NCI-H2107 treated with DMSO at 0.1 percent for 48 hours (cell line): ENCODE measurements around the gene USP17L26.
"Not testable (repeated sequence)": the region's sequence is repeated elsewhere in the genome, so short reads cannot be mapped to it uniquely, and the experiment has no call there.

Source experiments
- DNase-seq: peaks from one replicate; lab custom pipeline; 2025; ENCODE audit not compliant: unreplicated experiment; lab: John Stamatoyannopoulos, UW

Gene USP17L26, protein sequence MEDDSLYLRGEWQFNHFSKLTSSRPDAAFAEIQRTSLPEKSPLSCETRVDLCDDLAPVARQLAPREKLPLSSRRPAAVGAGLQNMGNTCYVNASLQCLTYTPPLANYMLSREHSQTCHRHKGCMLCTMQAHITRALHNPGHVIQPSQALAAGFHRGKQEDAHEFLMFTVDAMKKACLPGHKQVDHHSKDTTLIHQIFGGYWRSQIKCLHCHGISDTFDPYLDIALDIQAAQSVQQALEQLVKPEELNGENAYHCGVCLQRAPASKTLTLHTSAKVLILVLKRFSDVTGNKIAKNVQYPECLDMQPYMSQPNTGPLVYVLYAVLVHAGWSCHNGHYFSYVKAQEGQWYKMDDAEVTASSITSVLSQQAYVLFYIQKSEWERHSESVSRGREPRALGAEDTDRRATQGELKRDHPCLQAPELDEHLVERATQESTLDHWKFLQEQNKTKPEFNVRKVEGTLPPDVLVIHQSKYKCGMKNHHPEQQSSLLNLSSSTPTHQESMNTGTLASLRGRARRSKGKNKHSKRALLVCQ

DNA sequence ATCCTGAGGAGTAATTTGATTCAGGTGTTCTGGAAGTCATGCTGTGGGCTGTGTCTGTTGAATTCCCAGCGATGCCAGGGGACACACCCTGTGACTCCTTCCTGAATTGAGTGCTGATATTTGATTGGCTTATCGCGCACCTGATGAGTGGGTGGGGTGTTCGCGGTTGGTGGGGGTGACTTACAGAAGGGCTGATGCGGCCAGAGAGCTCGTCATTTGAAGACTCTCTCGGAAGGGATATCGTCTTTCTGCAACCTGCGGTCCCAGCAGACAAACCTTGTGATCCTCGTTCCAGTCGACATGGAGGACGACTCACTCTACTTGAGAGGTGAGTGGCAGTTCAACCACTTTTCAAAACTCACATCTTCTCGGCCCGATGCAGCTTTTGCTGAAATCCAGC is at the start of gene USP17L26:
USP17L26 (plus strand) TSS at position 301 of the 400 bp plus-strand sequence; CDS start at position 301, 0 bp downstream.
- DNase-seq: not testable (repeated sequence)

DNA sequence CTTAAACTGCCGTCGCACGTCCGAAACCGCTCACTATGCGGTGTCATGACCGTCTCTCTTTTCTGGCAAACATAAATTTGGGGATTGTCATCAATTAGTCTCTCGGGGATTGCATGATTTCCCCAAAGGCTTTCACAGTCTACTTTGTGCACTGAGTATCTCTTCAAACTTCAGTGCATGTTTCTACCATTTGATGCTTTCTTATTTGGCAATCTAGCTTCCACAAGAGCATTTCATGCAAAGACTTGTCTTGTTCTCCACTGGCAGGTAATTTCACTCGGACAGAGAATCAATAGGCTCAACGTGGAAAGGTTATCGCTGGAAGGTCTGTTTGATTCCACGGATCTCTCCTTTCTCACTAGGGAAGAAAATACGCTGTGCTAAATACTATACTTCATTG is 10.3 kb upstream of the USP17L26 start:
- DNase-seq: not testable (repeated sequence)

DNA sequence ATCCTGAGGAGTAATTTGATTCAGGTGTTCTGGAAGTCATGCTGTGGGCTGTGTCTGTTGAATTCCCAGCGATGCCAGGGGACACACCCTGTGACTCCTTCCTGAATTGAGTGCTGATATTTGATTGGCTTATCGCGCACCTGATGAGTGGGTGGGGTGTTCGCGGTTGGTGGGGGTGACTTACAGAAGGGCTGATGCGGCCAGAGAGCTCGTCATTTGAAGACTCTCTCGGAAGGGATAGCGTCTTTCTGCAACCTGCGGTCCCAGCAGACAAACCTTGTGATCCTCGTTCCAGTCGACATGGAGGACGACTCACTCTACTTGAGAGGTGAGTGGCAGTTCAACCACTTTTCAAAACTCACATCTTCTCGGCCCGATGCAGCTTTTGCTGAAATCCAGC is 9.6 kb upstream of the USP17L26 start, which contains the start of gene USP17L24:
USP17L24 (plus strand) TSS at position 301 of the 400 bp plus-strand sequence; CDS start at position 301, 0 bp downstream.
- DNase-seq: not testable (repeated sequence)

DNA sequence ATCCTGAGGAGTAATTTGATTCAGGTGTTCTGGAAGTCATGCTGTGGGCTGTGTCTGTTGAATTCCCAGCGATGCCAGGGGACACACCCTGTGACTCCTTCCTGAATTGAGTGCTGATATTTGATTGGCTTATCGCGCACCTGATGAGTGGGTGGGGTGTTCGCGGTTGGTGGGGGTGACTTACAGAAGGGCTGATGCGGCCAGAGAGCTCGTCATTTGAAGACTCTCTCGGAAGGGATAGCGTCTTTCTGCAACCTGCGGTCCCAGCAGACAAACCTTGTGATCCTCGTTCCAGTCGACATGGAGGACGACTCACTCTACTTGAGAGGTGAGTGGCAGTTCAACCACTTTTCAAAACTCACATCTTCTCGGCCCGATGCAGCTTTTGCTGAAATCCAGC is 4.8 kb upstream of the USP17L26 start, which contains the start of gene USP17L25:
USP17L25 (plus strand) TSS at position 301 of the 400 bp plus-strand sequence; CDS start at position 301, 0 bp downstream.
- not testable (repeated sequence) for DNase-seq

DNA sequence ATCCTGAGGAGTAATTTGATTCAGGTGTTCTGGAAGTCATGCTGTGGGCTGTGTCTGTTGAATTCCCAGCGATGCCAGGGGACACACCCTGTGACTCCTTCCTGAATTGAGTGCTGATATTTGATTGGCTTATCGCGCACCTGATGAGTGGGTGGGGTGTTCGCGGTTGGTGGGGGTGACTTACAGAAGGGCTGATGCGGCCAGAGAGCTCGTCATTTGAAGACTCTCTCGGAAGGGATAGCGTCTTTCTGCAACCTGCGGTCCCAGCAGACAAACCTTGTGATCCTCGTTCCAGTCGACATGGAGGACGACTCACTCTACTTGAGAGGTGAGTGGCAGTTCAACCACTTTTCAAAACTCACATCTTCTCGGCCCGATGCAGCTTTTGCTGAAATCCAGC is 4.6 kb downstream of the USP17L26 start, which contains the start of gene USP17L5:
USP17L5 (plus strand) TSS at position 301 of the 400 bp plus-strand sequence; CDS start at position 301, 0 bp downstream.
- DNase-seq: not testable (repeated sequence)

DNA sequence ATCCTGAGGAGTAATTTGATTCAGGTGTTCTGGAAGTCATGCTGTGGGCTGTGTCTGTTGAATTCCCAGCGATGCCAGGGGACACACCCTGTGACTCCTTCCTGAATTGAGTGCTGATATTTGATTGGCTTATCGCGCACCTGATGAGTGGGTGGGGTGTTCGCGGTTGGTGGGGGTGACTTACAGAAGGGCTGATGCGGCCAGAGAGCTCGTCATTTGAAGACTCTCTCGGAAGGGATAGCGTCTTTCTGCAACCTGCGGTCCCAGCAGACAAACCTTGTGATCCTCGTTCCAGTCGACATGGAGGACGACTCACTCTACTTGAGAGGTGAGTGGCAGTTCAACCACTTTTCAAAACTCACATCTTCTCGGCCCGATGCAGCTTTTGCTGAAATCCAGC is 9.4 kb downstream of the USP17L26 start, which contains the start of gene USP17L27:
USP17L27 (plus strand) TSS at position 301 of the 400 bp plus-strand sequence; CDS start at position 301, 0 bp downstream.
- not testable (repeated sequence) for DNase-seq

DNA sequence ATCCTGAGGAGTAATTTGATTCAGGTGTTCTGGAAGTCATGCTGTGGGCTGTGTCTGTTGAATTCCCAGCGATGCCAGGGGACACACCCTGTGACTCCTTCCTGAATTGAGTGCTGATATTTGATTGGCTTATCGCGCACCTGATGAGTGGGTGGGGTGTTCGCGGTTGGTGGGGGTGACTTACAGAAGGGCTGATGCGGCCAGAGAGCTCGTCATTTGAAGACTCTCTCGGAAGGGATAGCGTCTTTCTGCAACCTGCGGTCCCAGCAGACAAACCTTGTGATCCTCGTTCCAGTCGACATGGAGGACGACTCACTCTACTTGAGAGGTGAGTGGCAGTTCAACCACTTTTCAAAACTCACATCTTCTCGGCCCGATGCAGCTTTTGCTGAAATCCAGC is 14.1 kb downstream of the USP17L26 start, which contains the start of gene USP17L28:
USP17L28 (plus strand) TSS at position 301 of the 400 bp plus-strand sequence; CDS start at position 301, 0 bp downstream.
- not testable (repeated sequence) for DNase-seq

DNA sequence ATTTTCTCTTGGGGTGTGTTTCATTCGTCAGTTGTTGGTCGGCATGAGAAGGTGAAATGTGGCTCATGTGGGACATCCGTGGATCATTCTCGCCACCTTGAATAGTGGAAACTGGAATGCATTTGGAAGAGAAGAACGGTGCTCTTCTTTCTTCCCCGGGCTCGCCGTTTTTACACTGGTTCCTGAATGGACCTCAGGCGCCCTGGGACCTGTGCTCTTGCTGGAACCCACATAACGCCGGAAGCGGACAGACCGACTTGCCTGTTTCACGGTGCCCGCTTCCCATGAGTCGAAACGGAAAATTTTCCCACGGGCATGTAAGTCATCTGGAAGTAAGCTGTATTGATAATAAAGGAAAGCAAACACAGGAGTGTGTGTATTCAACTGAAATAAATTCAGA is 16.4 kb downstream of the USP17L26 start:
- DNase-seq: not testable (repeated sequence)

DNA sequence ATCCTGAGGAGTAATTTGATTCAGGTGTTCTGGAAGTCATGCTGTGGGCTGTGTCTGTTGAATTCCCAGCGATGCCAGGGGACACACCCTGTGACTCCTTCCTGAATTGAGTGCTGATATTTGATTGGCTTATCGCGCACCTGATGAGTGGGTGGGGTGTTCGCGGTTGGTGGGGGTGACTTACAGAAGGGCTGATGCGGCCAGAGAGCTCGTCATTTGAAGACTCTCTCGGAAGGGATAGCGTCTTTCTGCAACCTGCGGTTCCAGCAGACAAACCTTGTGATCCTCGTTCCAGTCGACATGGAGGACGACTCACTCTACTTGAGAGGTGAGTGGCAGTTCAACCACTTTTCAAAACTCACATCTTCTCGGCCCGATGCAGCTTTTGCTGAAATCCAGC is 18.9 kb downstream of the USP17L26 start, which contains the start of gene USP17L29:
USP17L29 (plus strand) TSS at position 301 of the 400 bp plus-strand sequence; CDS start at position 301, 0 bp downstream.
- DNase-seq: not testable (repeated sequence)

DNA sequence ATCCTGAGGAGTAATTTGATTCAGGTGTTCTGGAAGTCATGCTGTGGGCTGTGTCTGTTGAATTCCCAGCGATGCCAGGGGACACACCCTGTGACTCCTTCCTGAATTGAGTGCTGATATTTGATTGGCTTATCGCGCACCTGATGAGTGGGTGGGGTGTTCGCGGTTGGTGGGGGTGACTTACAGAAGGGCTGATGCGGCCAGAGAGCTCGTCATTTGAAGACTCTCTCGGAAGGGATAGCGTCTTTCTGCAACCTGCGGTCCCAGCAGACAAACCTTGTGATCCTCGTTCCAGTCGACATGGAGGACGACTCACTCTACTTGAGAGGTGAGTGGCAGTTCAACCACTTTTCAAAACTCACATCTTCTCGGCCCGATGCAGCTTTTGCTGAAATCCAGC is 28.4 kb downstream of the USP17L26 start, which contains the start of gene USP17L30:
USP17L30 (plus strand) TSS at position 301 of the 400 bp plus-strand sequence; CDS start at position 301, 0 bp downstream.
- not testable (repeated sequence) for DNase-seq

DNA sequence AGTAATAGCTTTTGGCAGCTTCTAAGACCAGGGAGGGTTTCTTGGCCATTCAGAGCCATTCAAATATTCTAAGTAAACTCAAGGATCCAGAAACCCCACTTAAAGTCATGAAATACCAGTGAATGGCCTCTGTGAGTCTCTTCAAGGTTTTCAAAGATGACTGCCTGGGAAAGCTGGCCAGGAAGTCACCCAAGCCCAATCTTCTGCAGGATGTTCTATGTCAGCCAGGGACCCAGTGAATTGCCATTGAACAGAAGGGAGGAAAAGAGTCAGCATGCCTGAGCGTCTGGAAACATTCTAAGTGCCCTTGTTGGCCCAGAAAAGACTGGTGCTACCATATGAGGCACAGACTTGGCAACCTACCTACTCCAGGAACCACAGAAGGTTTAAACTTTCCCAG is 45.4 kb downstream of the USP17L26 start:
- DNase-seq: not testable (repeated sequence)

DNA sequence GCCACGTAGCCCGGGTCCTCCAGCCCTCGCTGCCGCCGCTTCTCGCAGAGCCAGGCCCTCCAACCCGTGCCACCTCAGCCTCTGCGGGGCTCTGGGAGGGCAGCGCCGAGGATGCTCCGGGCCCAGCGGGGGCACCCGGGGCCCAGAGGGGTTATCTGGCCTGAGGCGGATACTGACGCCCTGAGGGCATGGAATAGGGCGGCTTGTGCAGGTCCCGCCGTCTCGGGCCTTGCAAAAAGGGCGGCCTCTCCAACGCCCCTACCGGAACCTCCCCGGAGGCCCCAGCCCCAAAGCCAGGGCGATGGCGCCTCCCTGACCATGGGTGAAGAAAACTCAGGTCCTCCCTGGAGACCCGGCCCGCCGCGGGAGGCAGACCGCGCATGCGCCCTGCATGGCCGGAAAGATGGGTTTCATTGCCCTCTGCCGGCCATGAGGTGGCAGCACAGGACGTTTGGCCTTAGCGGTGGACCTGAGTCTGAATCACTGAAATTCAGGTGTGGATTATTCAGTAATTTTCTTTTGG is 46.6 kb downstream of the USP17L26 start:
- DNase-seq: not testable (repeated sequence)

DNA sequence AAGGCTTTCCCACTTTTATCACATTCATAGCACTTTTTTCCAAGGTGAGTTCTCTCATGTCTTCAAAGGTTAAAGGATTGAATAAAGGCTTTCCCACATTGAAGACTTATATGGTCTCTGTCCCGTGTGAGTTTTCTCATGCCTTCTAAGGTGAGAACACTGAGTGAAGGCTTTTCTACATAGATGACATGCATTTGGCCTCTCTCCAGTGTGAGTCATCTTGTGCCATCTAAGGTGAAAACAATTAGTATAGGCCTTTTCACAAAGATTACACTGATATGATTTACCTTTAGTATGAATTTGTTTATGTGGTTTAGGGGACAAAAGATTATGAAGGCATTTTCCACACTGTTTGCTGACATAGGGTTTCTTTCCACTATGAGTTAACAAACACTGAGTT is 49.7 kb downstream of the USP17L26 start:
- DNase-seq: no peak
